HG02970 (cell line): ENCODE data around the gene CAMTA1.

ENCODE experiments used
- ATAC-seq: cut with Tn5 transposase; IDR thresholded peaks from one replicate; pipeline ENCODE4 v1.9.1; 2021; ENCODE audit warnings: mild to moderate bottlenecking, moderate library complexity, moderate number of reproducible peaks; ENCODE audit not compliant: unreplicated experiment, low FRiP score

The CAMTA1 gene

DNA sequence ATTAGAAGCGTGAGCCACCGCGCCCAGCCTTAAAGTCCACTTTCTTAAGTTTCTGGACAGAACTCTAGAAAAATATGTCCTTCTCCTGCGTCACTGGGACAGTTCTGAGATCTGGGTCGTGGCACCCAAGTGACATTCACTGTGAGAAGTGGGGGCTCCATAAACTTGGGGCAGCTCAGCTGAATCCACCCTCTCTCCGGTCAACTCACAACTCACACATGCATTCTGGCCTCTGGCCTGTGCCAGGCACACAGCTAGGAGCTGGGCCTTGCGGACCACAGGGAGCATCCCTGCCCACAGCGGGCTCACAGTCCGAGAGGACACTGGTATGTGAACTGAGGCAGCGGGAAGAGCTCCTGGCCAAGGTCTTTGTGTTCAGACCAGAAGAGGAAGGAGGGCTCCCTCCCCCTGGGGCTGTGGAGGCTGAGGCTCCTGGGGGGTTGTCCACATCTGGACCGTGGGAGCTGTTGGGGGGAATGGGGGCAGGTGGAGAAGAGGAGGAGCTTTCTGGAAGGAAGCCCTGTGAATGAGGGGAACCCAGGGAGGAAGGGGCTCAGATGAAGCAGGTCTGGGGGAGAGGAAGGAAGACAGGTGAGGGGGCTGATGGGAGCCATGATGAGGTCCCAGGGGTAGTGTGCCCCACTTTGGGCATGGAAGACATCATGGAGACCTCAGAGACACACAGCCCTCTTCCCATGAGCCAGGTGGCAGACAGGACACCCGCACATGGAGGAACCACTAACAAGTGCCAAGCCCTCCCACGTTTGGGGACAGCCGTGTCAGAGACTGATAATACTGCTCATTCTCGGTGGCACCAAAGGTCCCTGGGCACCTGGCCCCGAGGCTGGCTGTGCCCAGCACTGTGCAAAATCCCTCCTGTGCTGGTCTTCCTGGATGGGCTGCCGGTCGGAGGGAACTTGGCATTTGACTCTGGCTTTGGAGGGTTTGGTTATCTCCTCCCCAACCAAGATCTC lies 794.9 kb downstream of the CAMTA1 start:
- no peak for ATAC-seq

- no peak for ATAC-seq
Observed at GRCh38 chr1:7580923-7581753, 795.9 kb downstream of the CAMTA1 start.

DNA sequence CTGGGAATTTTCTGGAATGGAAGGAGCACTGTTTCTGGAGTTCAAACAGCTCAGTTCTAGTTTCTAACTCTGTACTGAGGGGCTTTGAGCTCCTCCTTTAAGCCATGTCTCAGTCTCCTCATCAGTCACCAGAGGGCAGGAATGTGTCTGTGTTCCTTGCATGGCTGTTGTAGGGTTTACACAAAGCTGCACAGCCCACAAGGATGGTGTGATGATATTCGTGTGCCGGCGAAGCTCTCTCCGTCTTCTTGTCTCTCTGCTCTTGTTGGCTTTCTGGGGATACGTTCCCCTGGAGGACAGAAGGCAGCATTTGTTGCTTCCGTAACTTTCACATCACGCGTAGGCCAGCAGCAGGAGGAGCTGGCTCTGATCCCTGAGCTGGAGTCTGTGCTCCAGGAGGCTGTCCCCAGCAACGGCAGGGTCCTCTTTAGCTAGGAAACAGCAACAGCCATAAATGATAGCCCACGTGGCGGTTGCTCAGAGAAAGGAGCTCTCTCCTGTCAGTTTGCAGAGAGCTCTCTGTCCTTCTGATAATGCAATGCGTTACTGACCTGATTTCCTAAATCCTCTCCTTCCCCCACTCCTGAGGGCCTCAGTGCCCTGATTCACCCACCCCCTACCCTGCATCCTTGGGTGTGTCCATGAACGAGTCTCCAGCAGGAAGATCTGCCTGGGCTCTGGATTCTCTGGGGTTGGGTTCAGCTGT lies 796.7 kb downstream of the CAMTA1 start:
- no peak for ATAC-seq

- no peak for ATAC-seq
Observed at GRCh38 chr1:7582460-7582972, 797.3 kb downstream of the CAMTA1 start.

DNA sequence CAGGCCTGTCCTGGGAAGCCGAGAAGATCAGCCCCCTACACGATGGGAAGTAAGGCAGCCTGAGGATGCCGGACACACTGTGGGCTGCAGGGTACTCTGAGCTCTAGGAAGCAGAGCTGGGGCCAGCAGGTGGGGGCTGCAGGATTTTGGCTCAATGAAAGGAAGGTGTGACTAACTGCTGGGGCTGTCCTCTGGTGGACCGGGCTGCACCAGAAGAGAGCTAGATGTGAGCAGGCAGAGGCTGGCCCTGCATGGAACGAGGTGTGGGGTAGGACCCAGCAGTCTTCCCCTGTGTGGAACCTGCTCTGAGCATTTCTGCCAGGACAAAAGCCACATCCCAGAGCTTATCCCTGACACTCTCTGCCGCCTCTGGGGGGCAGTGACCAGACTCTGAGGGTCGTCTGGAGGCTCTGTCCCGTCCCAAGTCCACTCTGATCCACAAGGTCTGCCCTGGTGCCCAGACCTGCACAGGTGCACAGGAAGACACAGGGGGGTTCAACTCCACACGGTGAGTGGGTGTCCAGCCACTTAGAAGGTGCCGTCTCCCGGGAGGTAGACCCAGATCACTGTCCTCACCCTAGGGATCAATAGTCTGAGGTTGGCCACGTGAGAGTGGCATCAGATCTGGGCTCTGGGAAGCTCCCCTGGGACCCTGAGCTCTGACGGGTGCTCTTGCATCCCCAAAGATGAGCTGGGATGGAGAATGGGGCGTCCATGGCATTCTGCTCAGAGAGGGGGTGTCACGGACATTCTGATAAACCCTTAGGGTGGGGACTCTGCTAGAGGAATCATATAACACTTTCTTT lies 798.2 kb downstream of the CAMTA1 start:
- no peak for ATAC-seq

DNA sequence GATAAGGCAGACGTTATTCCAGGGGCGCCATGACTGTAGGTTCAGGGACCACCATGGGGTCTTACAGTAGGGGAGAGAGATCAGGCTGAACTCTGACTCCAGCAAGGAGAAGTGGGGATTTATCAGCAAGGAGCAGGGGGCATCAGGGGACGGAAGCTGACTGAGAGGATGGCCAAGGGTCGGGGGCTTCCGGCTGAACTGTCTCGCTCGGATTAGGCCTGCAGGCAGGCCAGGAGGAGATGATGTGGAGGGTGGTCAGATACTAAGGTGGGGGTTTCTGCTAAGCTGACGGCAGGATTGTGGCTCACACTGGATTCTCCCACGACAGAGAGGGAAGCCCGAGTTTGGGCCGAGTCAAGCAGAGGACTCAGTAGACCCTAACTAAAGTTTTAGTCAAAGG lies 798.9 kb downstream of the CAMTA1 start:
- ATAC-seq = no peak

DNA sequence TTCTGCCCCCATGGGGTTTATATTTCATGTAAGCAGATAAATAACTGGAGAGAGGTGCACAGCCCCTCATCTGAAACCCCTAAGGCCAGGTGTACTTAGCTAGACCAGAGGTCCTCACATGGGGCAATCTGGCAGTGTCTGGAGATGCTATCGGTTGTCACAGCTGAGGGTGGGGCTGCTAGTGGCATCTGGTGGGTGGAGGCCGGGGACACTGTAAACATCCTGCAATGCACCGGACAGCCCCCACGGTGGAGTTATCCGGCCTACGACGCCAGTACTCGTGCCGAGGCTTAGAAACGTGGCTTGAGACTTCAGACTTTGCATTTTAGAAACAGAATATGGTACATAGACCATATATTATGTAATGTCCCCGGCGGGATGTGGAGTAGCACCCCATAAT lies 799.4 kb downstream of the CAMTA1 start:
- no peak for ATAC-seq

GRCh38 chr1:7585216-7585907 lies 800.1 kb downstream of the CAMTA1 start:
- no peak for ATAC-seq

- no peak for ATAC-seq
Observed at GRCh38 chr1:7586031-7586941, 801.0 kb downstream of the CAMTA1 start.

- ATAC-seq = no peak
Observed at GRCh38 chr1:7587108-7587772, 802.0 kb downstream of the CAMTA1 start.

- no peak for ATAC-seq
Observed at GRCh38 chr1:7587773-7588456, 802.7 kb downstream of the CAMTA1 start.

- ATAC-seq = no peak
Observed at GRCh38 chr1:7588457-7588827, 803.2 kb downstream of the CAMTA1 start.

DNA sequence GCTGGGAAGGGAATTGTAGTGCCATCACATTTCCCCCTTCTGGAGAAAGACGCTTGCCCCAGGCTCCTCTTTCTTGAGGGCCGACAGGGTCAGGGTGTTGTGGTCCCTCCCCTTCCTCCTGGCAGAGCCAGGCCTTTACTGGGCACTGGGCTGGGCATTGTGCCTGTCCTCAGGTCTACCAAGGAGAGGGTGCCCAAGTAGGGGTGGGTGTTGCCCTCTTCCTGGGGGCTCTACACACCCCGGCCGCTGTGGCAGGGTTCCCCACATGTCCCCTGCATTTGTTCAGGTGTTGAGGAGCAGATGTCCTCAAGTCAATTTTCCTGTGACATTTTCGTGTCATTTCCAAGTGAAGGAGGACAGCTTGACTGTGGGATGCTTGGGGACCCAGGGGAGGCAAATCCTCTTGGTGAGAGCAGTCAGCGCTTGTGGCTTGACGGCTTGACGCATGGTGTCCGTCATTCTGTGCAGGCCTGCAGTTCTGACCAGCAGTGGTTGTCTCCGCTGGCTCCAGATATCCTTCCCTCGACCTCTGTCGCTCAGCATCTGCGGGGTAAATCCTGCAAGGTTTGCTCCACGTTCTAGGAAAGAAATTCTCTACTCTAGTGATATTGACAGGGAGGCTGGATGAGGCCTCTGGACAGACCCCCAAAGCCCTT lies 804.0 kb downstream of the CAMTA1 start:
- ATAC-seq = no peak

DNA sequence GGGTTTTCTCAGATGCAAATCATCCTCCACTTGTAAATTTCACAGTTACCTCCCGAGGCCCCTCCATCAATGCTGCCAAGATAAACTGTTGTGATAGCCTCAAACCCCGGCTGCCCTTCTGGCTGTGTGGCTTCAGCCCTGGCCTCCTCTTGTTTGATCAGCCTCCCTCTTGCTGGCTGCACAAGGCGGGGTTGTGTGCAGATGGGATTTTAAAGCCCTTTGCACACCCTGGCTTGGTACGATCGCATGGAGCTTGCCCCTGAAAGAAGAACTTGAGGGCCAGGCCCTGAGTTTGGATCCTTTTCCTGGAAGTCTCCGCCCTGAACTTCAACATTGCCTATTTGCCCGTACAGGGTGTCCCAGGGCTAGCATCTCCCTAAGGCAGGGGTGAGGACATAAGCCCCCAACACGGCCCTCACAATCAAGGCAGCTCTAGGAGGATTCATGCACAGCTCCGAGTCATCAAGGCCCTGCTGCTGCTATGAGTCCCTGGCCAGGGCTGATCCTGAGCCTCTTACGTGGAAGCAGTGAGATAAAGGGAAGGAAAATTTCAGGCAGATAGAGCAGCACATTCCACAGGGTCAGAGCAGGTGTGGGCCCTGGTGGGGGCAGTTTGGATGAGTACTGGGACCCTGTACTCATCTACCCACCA lies 804.6 kb downstream of the CAMTA1 start:
- no peak for ATAC-seq

GRCh38 chr1:7590426-7590790 lies 805.2 kb downstream of the CAMTA1 start:
- ATAC-seq = no peak

DNA sequence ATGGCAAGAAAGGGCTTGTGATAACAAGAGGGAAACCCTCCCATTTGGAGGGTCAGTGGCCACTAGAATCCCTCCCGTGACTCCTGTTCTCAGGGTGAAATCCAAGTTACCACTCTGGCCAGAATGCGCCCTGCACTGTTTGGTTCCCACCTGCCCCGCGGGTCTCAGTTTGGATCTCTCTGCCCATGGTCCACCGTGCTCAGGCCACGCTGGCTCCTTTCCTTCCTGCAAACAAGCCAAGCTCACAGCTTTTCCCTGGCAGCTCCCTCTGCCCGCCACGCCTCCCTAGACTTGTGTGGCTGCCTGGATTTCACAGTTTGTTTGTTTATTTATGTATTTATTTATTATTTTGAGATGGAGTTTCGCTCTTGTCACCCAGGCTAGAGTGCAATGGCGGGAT lies 806.3 kb downstream of the CAMTA1 start:
- no peak for ATAC-seq
